ENCODE results near the gene TRIM24. TPM values are rescaled to one million over a fixed set of nuclear protein-coding genes. Genes with fewer than 3 reads are reported as not detected.

The TRIM24 gene
- total and polyA plus RNA-seq, 10 donors = 5.2 to 22.3 (median 15.3) TPM

- 90 to 98% (median 95%) methylated on average over 3 of the region's 3 CpGs for WGBS, 5 donors
- H3K4me3 ChIP-seq = no peak overlapping the region
- no peaks in the 10 kb centered on the region for H3K27me3 ChIP-seq (replicated peaks in 1 of 7)
- no peak for TF ChIP-seq POLR2A (IDR thresholded peaks at IDR 0.05)
- TF ChIP-seq, protein P1, sequence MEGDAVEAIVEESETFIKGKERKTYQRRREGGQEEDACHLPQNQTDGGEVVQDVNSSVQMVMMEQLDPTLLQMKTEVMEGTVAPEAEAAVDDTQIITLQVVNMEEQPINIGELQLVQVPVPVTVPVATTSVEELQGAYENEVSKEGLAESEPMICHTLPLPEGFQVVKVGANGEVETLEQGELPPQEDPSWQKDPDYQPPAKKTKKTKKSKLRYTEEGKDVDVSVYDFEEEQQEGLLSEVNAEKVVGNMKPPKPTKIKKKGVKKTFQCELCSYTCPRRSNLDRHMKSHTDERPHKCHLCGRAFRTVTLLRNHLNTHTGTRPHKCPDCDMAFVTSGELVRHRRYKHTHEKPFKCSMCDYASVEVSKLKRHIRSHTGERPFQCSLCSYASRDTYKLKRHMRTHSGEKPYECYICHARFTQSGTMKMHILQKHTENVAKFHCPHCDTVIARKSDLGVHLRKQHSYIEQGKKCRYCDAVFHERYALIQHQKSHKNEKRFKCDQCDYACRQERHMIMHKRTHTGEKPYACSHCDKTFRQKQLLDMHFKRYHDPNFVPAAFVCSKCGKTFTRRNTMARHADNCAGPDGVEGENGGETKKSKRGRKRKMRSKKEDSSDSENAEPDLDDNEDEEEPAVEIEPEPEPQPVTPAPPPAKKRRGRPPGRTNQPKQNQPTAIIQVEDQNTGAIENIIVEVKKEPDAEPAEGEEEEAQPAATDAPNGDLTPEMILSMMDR (IDR thresholded peaks at IDR 0.05 in 8 of 11, conservative IDR thresholded peaks at IDR 0.05 in 3 of 11) = no peak
- no peak for TF ChIP-seq POLR2AphosphoS5 (IDR thresholded peaks at IDR 0.05)
- DNase-seq = no peak
- peaks cover 17 to 100% (median 87%) of the 10 kb centered on the region in 8 donors for H3K9me3 ChIP-seq
- H3K36me3 ChIP-seq = peaks cover 33 to 100% (median 99%) of the 10 kb centered on the region in 6 donors
- H3K4me1 ChIP-seq = no peaks in the 10 kb centered on the region
- no peak overlapping the region for H3K27ac ChIP-seq
- intact Hi-C loops (cut with DNase I; ENCODE audit: low total_unique reads) = no loop called here
Measured at GRCh38 chr7:138556771-138557484, 96.9 kb downstream of the TRIM24 start.

DNA sequence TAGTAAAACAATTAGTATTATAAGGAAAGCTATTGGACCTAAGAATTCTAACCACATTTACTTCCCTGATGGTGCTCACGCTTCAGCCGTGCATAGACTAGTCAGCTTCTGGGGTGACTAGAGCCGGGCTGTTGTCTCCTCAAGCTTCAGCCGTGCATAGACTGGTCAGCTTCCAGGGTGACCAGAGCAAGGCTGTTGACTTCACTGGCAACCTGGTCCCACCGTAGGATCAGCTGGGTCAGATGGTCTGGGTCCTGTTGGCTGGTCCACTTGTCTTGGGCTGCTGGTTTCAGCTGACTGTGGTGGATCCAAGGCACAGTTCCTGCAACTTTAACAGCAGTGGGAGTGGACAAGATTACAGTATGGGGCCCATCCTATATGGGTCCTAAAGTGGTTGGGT, 99.4 kb downstream of the TRIM24 start:
- WGBS, 5 donors = 97 to 100% (median 98%) methylated on average over 5 of the region's 5 CpGs
- DNase-seq = no peak
- Histone ChIP-seq H3K4me1 (no peaks in the 10 kb centered on the region), H3K27ac (no peak overlapping the region), H3K36me3 (peaks cover 29 to 100% (median 99%) of the 10 kb centered on the region in 6 donors), H3K4me3 (no peak overlapping the region), H3K9me3 (peaks cover 17 to 100% (median 100%) of the 10 kb centered on the region in 8 donors), H3K27me3 (replicated peaks in 1 of 7) (no peaks in the 10 kb centered on the region)
- no peak for TF ChIP-seq POLR2A (IDR thresholded peaks at IDR 0.05)
- TF ChIP-seq, protein P1 (IDR thresholded peaks at IDR 0.05 in 8 of 11, conservative IDR thresholded peaks at IDR 0.05 in 3 of 11) = no peak
- TF ChIP-seq POLR2AphosphoS5 (IDR thresholded peaks at IDR 0.05) = no peak
- intact Hi-C loops (cut with DNase I; ENCODE audit: low total_unique reads) = no loop called here

GRCh38 chr7:138563808-138564207, 103.7 kb downstream of the TRIM24 start:
- Histone ChIP-seq H3K36me3 (peaks cover 12 to 100% (median 84%) of the 10 kb centered on the region in 6 donors), H3K4me1 (no peaks in the 10 kb centered on the region), H3K4me3 (no peak overlapping the region), H3K27me3 (replicated peaks in 1 of 7) (no peaks in the 10 kb centered on the region), H3K27ac (peak overlapping the region in 1 of 8 donors; percentile 80), H3K9me3 (peaks cover 9 to 90% (median 86%) of the 10 kb centered on the region in 8 donors)
- TF ChIP-seq, protein P1 (IDR thresholded peaks at IDR 0.05 in 8 of 11, conservative IDR thresholded peaks at IDR 0.05 in 3 of 11) = no peak
- TF ChIP-seq POLR2A (IDR thresholded peaks at IDR 0.05) (no peak), POLR2AphosphoS5 (IDR thresholded peaks at IDR 0.05) (no peak)
- no peak for DNase-seq
- intact Hi-C loops (cut with DNase I; ENCODE audit: low total_unique reads) = no loop called here
- 86 to 98% (median 96%) methylated on average over 4 of the region's 4 CpGs for WGBS, 5 donors

- H3K9me3 ChIP-seq = peaks cover 9 to 85% (median 80%) of the 10 kb centered on the region in 8 donors
- H3K4me1 ChIP-seq = no peaks in the 10 kb centered on the region
- 91 to 99% (median 97%) methylated on average over 5 of the region's 5 CpGs for WGBS, 5 donors
- peak overlapping the region in 3 of 8 donors; percentile 66 to 80 (median 72) for H3K27ac ChIP-seq
- H3K36me3 ChIP-seq = peaks cover 14 to 100% (median 84%) of the 10 kb centered on the region in 6 donors
- intact Hi-C loops (cut with DNase I; ENCODE audit: low total_unique reads) = no loop called here
- H3K27me3 ChIP-seq (replicated peaks in 1 of 7) = no peaks in the 10 kb centered on the region
- DNase-seq = no peak
- peak overlapping the region in 1 of 8 donors; percentile 27 for H3K4me3 ChIP-seq
- no peak for TF ChIP-seq POLR2AphosphoS5 (IDR thresholded peaks at IDR 0.05)
- TF ChIP-seq, protein P1 (IDR thresholded peaks at IDR 0.05 in 8 of 11, conservative IDR thresholded peaks at IDR 0.05 in 3 of 11) = no peak
- TF ChIP-seq POLR2A (IDR thresholded peaks at IDR 0.05) = no peak
Measured at GRCh38 chr7:138564365-138564764, 104.3 kb downstream of the TRIM24 start.

Measured in spleen (tissue), 11 donors.